CD4-positive, alpha-beta T cell treated with Interleukin-12 subunit alpha and Interleukin-12 subunit beta, for 1 hour (primary cell): ENCODE results near the gene GALM.
"Not testable (repeated sequence)": the region's sequence is repeated elsewhere in the genome, so short reads cannot be mapped to it uniquely, and the experiment has no call there.

Source experiments
- DNase-seq: peaks from one replicate; pipeline ENCODE4 v3.0.0-alpha.2; 2020

GALM gene

GRCh38 chr2:38683766-38684165 lies 17.9 kb downstream of the GALM start:
- DNase-seq: no peak

- DNase-seq: no peak
These were observed 19.3 kb downstream of the GALM start for GRCh38 chr2:38685116-38685735.

GRCh38 chr2:38690499-38691420 lies 24.8 kb downstream of the GALM start:
- no peak for DNase-seq

GRCh38 chr2:38691994-38692393 lies 26.1 kb downstream of the GALM start:
- no peak for DNase-seq

GRCh38 chr2:38692636-38693318 lies 26.9 kb downstream of the GALM start:
- no peak for DNase-seq

- DNase-seq: peak; percentile 76
These were observed 31.4 kb downstream of the GALM start for GRCh38 chr2:38697116-38697840.

GRCh38 chr2:38698467-38699003 lies 32.6 kb downstream of the GALM start:
- no peak for DNase-seq

- DNase-seq: peak; percentile 59
These were observed 34.3 kb downstream of the GALM start for GRCh38 chr2:38700113-38700785.

- DNase-seq: no peak
These were observed 35.1 kb downstream of the GALM start for GRCh38 chr2:38700881-38701458.

GRCh38 chr2:38701542-38701941 lies 35.6 kb downstream of the GALM start:
- DNase-seq: no peak

- DNase-seq: no peak
These were observed 36.5 kb downstream of the GALM start for GRCh38 chr2:38702413-38702812.

GRCh38 chr2:38703336-38703735 lies 37.4 kb downstream of the GALM start:
- not testable (repeated sequence) for DNase-seq

GRCh38 chr2:38704664-38705063 lies 38.8 kb downstream of the GALM start:
- no peak for DNase-seq

- no peak for DNase-seq
These were observed 41.0 kb downstream of the GALM start for GRCh38 chr2:38706846-38707345.

GRCh38 chr2:38708491-38708890 lies 42.6 kb downstream of the GALM start:
- peak; percentile 31 for DNase-seq

- no peak for DNase-seq
These were observed 43.1 kb downstream of the GALM start for GRCh38 chr2:38708900-38709566.

GRCh38 chr2:38709567-38710194 lies 43.8 kb downstream of the GALM start:
- DNase-seq: peak; percentile 73

- no peak for DNase-seq
These were observed 45.6 kb downstream of the GALM start for GRCh38 chr2:38711558-38711957.

- DNase-seq: no peak
These were observed 46.5 kb downstream of the GALM start for GRCh38 chr2:38712413-38712812.

- DNase-seq: no peak
These were observed 47.0 kb downstream of the GALM start for GRCh38 chr2:38712871-38713270.
